Heart right ventricle (tissue), 16 donors: ENCODE measurements around the gene RENBP. TPM values are rescaled to one million over a fixed set of nuclear protein-coding genes. Genes with fewer than 3 reads are reported as not detected.

ENCODE experiments used
- ATAC-seq, 8 donors: fragments of 200-7000 bp; cut with Tn5 transposase; one replicate each; pipeline ENCODE4 v1.9.1; 2020; ENCODE audit warnings: mild to moderate bottlenecking in 8 of 8, moderate library complexity in 8 of 8, moderate number of reproducible peaks in 1 of 8
- DNase-seq, 2 donors: peaks; one replicate each; pipeline ENCODE4 v3.0.0-alpha.2; 2020
- H3K27ac ChIP-seq, 10 donors: fragments of 200-600 bp; sonication (generic) in 2 of 10; one replicate each; pipeline versions ENCODE4 v1.5.0 to v1.8.0; 2020 to 2022; ENCODE audit warnings: mild to moderate bottlenecking in 3 of 10
- H3K27me3 ChIP-seq, 7 donors: fragments of 200-600 bp; one replicate each; pipeline ENCODE4 v1.8.0; 2021 to 2022; ENCODE audit warnings: mild to moderate bottlenecking in 2 of 7
- H3K36me3 ChIP-seq, 9 donors: fragments of 200-600 bp; sonication (generic) in 1 of 9; one replicate each; pipeline versions ENCODE4 v1.5.0 to v1.8.0; 2020 to 2022; ENCODE audit warnings: mild to moderate bottlenecking in 2 of 9
- H3K4me1 ChIP-seq, 9 donors: fragments of 200-600 bp; sonication (generic) in 1 of 9; one replicate each; pipeline versions ENCODE4 v1.5.0 to v1.8.0; 2020 to 2022; ENCODE audit warnings: mild to moderate bottlenecking in 4 of 9
- H3K4me3 ChIP-seq, 10 donors: fragments of 200-600 bp; sonication (generic) in 2 of 10; one replicate each; pipeline versions ENCODE4 v1.5.0 to v1.8.0; 2020 to 2022; ENCODE audit warnings: mild to moderate bottlenecking in 7 of 10, moderate library complexity in 2 of 10
- H3K9me3 ChIP-seq, 11 donors: fragments of 200-600 bp in 10 of 11; sonication (generic) in 2 of 11; one replicate each; pipeline versions ENCODE4 v1.5.0 to v1.8.0; 2013 to 2022; ENCODE audit warnings: mild to moderate bottlenecking in 2 of 11, control low read depth in 1 of 11, moderate library complexity in 1 of 11
- whole genome bisulfite sequencing, 2 donors: extraction: QIAGEN DNeasy Blood & Tissue Kit; methylation state at CpG; one replicate each; pipeline ENCODE4 v1.1.7; 2013; ENCODE audit warnings: inconsistent platforms in 1 of 2; 5-methylcytosine and 5-hydroxymethylcytosine counted together
- intact Hi-C, 10 donors: fragments of 100-400 bp; cut with DNase I; formaldehyde crosslinking; loops; one replicate each; pipeline versions ENCODE4 v1.11.1 to v1.14.2; 2022
- long read RNA-seq, 3 donors: library from polyadenylated mRNA; unstranded; transcript quantifications; one replicate each; pipeline ENCODE4 v2.0.0, GENCODE V29; 2020 to 2021
- polyA plus RNA-seq, 2 donors: library from polyadenylated mRNA; stranded (reverse); fragments of 200-250 nt; gene quantifications; one replicate each; pipeline ENCODE4 v1.2.3, GENCODE V29; 2013
- total RNA-seq, 10 donors: library from RNA; stranded (reverse); fragmentation: NEBNext Ultra II Directional in 3 of 10; extraction: Animal tissue kit (Norgen Biotek cat#: 25700) in 3 of 10; gene quantifications; one replicate each; pipeline versions ENCODE4 v1.2.1 to v1.2.4, GENCODE V29; 2021 to 2023
- TF ChIP-seq, protein P1 (sequence below), 9 donors: fragments of 200-600 bp; sonication (generic) in 2 of 9; IDR thresholded peaks; one replicate each; pipeline versions ENCODE4 v1.5.0 to v1.8.0; 2021 to 2022; ENCODE audit warnings: antibody characterized with exemption in 9 of 9, mild to moderate bottlenecking in 5 of 9, moderate library complexity in 1 of 9
- donor health status: Arrhythmogenic right ventricular cardiomyopathy.
- donor health status: ischemic (EF 13 %, LVEDD 7.1; RV severe dilation, severe dysfunction).
- donor health status: healthy with polysubstance abuse.
- donor health status: DM: no; HTN: yes; CAD: no.
- donor health status: DM: no; HTN: no; CAD: no.
- donor health status: ischemic (EF 25% LVEDD 6.9; RV normal size, moderate dysfunction).
- donor health status: ischemic (EF 25% LVEDD 5.7; RV mildly dilated, moderate dysfunction).
- donor health status: healthy.
- donor health status: DM: yes; HTN: yes; CAD: no.
- donor health status: Ischemic cardiomyopathy.
- donor health status: ischemic (EF 35%, LVEDD 5.7; RV mildly dilated, moderate dysfunction).
- donor health status: nonischemic (EF 11% LVEDD 7.7; RV severe dilation, severe dysfunction).
- donor health status: DM: yes; HTN: yes; CAD: no.
- donor health status: PGD.
- donor health status: ischemic (EF 29% LVEDD 5.4; RV normal size, mild dysfunction).
- donor health status: nonischemic (EF 23%, LVEDD 6.1; RV moderate dilation, normal function).

Gene RENBP
- total RNA-seq, result 10 to 100 TPM in 4 of 10 donors, 1 to 10 TPM in 6; 7.0 to 17.0 (median 9.6) TPM
- 10 to 100 TPM in 1 of 2 donors, 1 to 10 TPM in 1; 6.0 to 16.6 TPM for polyA plus RNA-seq
- long read RNA-seq, donor 1, partial matches to known transcripts, result 4 of 5 reads
- long read RNA-seq, donor 1, other reads (novel, unspliced or antisense), result 0 of 5 reads
- long read RNA-seq, donor 2, partial matches to known transcripts, result 1 of 2 reads
- long read RNA-seq, donor 2, other reads (novel, unspliced or antisense), result 1 of 2 reads
- long read RNA-seq, donor 3, result 0 reads

DNA sequence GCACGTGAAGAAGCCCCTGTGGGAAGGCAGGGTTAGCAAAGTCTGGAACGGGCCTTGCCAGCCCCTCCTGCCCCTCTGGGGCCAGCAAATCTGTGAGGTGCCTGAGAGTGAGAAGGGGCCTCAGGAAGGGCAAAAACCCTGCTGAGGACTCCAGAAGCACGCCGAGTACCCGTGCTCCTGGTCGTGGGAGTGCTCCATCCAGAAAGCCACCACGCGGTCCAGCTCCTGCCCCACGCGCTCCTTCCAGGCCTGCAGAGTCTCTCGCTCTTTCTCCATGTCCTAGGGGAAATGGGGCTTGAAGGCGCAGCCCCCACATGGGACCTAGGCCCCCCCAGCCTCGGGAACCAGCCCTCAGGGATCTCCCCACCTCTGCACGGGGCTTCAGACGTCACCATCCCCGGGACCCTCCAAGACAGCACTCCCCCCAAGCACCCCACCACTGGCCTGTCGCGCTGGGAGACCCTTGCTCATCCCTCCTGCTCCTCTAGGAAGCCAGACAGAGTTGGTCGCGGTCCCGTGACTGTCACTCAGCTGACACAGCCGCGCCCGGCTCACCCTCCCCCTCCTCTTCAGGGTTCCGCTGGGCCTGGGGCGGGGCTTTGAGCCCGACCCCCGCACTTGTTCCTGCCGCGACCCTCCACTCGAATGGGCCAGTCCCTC lies at the start of gene RENBP:
Gene RENBP, minus strand, starts transcription at position 504 of the 660 bp plus-strand sequence. Its CDS starts 33 bp downstream, at position 471.
- peak; percentile 39 to 64 for DNase-seq
- ATAC-seq, result peak; percentile 18 to 66 (median 46)
- intact Hi-C loops, result loop anchor here in 1 of 10 donors (10.0 kb wide), 1 partner anchor 149 kb away; the partner anchor contains the start of genes IDH3G and SSR4
- H3K36me3 ChIP-seq, result peaks cover 0 to 14% (median 0%) of the 10 kb centered on the region in 9 donors
- H3K9me3 ChIP-seq, result no peaks in the 10 kb centered on the region
- TF ChIP-seq, protein P1, sequence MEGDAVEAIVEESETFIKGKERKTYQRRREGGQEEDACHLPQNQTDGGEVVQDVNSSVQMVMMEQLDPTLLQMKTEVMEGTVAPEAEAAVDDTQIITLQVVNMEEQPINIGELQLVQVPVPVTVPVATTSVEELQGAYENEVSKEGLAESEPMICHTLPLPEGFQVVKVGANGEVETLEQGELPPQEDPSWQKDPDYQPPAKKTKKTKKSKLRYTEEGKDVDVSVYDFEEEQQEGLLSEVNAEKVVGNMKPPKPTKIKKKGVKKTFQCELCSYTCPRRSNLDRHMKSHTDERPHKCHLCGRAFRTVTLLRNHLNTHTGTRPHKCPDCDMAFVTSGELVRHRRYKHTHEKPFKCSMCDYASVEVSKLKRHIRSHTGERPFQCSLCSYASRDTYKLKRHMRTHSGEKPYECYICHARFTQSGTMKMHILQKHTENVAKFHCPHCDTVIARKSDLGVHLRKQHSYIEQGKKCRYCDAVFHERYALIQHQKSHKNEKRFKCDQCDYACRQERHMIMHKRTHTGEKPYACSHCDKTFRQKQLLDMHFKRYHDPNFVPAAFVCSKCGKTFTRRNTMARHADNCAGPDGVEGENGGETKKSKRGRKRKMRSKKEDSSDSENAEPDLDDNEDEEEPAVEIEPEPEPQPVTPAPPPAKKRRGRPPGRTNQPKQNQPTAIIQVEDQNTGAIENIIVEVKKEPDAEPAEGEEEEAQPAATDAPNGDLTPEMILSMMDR (IDR thresholded peaks at IDR 0.05), result no peak
- H3K4me1 ChIP-seq, result peaks cover 0 to 46% (median 11%) of the 10 kb centered on the region in 9 donors
- H3K4me3 ChIP-seq, result peak within 1 kb of the TSS in 9 of 10 donors; percentile 16 to 54 (median 42)
- WGBS, 2 donors, result 13 to 23% methylated on average over 26 to 29 of the region's 31 CpGs
- peaks cover 0 to 53% (median 0%) of the 10 kb centered on the region in 7 donors for H3K27me3 ChIP-seq
- H3K27ac ChIP-seq, result peak within 1 kb of the TSS in 6 of 10 donors; percentile 15 to 82 (median 37)

DNA sequence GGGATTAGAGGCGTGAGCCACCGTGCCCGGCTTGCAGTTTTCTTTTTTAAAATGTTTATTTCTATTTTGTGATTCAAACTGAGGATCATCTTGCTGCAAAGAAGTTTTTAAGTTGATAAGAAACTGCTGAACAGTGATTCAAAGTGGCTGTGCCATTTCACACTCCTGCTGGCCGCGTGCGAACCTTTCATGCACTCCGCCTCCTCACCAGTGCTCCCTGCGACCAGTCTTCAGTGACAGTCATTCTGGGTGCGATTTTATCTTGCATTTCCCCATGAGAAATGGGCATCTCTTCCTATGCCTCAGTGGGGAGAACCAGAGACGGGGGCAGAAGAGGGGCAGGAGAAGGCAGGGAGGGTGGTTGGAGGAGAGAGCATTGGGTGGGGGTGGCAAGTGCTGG lies 49.5 kb upstream of the RENBP start:
- peaks cover 0 to 73% (median 0%) of the 10 kb centered on the region in 7 donors for H3K27me3 ChIP-seq
- H3K27ac ChIP-seq, result no peak overlapping the region
- TF ChIP-seq, protein P1 (IDR thresholded peaks at IDR 0.05), result no peak
- ATAC-seq, result no peak
- 85 to 88% methylated on average over 9 to 10 of the region's 10 CpGs for WGBS, 2 donors
- peaks cover 0 to 3% (median 0%) of the 10 kb centered on the region in 11 donors for H3K9me3 ChIP-seq
- no peaks in the 10 kb centered on the region for H3K4me1 ChIP-seq
- no peak for DNase-seq
- no peak overlapping the region for H3K4me3 ChIP-seq
- intact Hi-C loops, result no loop called here
- no peaks in the 10 kb centered on the region for H3K36me3 ChIP-seq

DNA sequence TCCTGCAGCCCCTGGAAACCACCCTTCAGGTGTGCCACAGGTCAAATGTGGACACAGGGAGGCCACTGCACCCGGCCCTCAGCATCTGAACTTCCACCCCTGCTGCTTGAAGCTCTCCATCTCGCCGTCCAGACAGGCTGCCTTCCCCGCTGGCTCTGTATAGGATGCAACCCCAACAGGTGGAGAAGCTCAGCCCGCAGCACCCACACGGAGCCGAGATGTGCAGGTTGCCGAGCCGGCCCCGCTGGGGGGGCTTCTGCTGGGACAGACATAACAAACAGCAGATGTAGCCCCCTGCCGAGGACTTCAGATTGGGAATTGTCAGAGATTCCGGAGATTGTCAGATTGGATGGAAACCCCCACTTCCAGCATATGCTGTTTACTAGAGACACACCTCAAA lies 48.6 kb upstream of the RENBP start:
- DNase-seq (no peak), ATAC-seq (no peak)
- H3K27me3 ChIP-seq, result peaks cover 0 to 70% (median 0%) of the 10 kb centered on the region in 7 donors
- peaks cover 0 to 3% (median 0%) of the 10 kb centered on the region in 11 donors for H3K9me3 ChIP-seq
- no peaks in the 10 kb centered on the region for H3K36me3 ChIP-seq
- intact Hi-C loops, result no loop called here
- no peak overlapping the region for H3K4me3 ChIP-seq
- no peak overlapping the region for H3K27ac ChIP-seq
- TF ChIP-seq, protein P1 (IDR thresholded peaks at IDR 0.05), result no peak
- 87 to 88% methylated on average over 12 of the region's 12 CpGs for WGBS, 2 donors
- H3K4me1 ChIP-seq, result no peaks in the 10 kb centered on the region

DNA sequence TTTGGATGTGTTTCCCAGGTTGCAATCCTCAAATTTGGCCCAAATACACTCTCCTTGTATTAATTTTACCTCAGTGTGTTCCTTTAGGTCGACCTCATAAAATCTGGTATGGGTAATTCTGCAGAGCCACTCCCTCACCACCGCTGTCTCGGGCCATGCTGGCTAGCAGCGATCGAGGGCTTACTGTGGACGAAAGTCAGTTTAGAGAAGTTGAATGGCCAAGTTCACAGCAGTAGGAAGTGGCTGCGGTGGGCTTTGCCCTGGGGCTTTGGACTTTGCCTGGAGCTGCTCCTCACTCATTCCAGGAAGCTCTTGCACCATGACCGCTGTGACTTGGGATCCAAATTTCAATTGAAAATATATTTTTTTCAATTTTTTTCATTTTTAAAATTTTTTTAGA lies 47.7 kb upstream of the RENBP start:
- peaks cover 0 to 69% (median 0%) of the 10 kb centered on the region in 7 donors for H3K27me3 ChIP-seq
- TF ChIP-seq, protein P1 (IDR thresholded peaks at IDR 0.05), result no peak
- intact Hi-C loops, result no loop called here
- ATAC-seq, result no peak
- H3K27ac ChIP-seq, result no peak overlapping the region
- no peak overlapping the region for H3K4me3 ChIP-seq
- no peaks in the 10 kb centered on the region for H3K4me1 ChIP-seq
- WGBS, 2 donors, result 86 to 90% methylated on average over 8 of the region's 8 CpGs
- H3K9me3 ChIP-seq, result peaks cover 0 to 3% (median 0%) of the 10 kb centered on the region in 11 donors
- DNase-seq, result no peak
- no peaks in the 10 kb centered on the region for H3K36me3 ChIP-seq
